Spleen (tissue), 11 donors: ENCODE data around the gene CTNNA2. TPM values are rescaled to one million over a fixed set of nuclear protein-coding genes. Genes with fewer than 3 reads are reported as not detected.
"Not testable (repeated sequence)": the region's sequence is repeated elsewhere in the genome, so short reads cannot be mapped to it uniquely, and the experiment has no call there.

ENCODE experiments used
- DNase-seq: peaks from one replicate; pipeline ENCODE4 v3.0.0-alpha.2; 2020
- H3K27ac ChIP-seq, 8 donors: fragments of 200-600 bp; sonication (generic) in 7 of 8; 1 replicate in 4 of 8; 2 replicates in 4 of 8; pipeline versions ENCODE4 v1.5.0 to v1.8.0; 2016 to 2021; ENCODE audit warnings: inconsistent platforms in 4 of 8, mild to moderate bottlenecking in 4 of 8, moderate library complexity in 1 of 8
- H3K27me3 ChIP-seq, 7 donors: fragments of 200-600 bp; sonication (generic) in 6 of 7; replicated peaks in 1 of 7; 1 replicate in 4 of 7; 2 replicates in 3 of 7; pipeline versions ENCODE4 v1.5.0 to v1.8.0; 2016 to 2021; ENCODE audit warnings: inconsistent platforms in 3 of 7, mild to moderate bottlenecking in 1 of 7
- H3K36me3 ChIP-seq, 6 donors: fragments of 200-600 bp; sonication (generic) in 5 of 6; 1 replicate in 4 of 6; 2 replicates in 2 of 6; pipeline versions ENCODE4 v1.5.0 to v1.8.0; 2016 to 2021; ENCODE audit warnings: inconsistent platforms in 2 of 6
- H3K4me1 ChIP-seq, 6 donors: fragments of 200-600 bp; sonication (generic) in 5 of 6; 1 replicate in 3 of 6; 2 replicates in 3 of 6; pipeline versions ENCODE4 v1.5.0 to v1.8.0; 2016 to 2021; ENCODE audit warnings: inconsistent platforms in 3 of 6
- H3K4me3 ChIP-seq, 8 donors: fragments of 200-600 bp; sonication (generic) in 7 of 8; 1 replicate in 4 of 8; 2 replicates in 4 of 8; pipeline versions ENCODE4 v1.5.0 to v1.8.0; 2016 to 2021; ENCODE audit warnings: inconsistent platforms in 4 of 8, mild to moderate bottlenecking in 4 of 8, moderate library complexity in 2 of 8
- H3K9me3 ChIP-seq, 8 donors: fragments of 200-600 bp; sonication (generic) in 7 of 8; 1 replicate in 4 of 8; 2 replicates in 4 of 8; pipeline versions ENCODE4 v1.5.0 to v1.8.0; 2016 to 2021; ENCODE audit warnings: inconsistent platforms in 4 of 8
- POLR2A ChIP-seq, 3 donors: fragments of 450-650 bp; IDR thresholded peaks; one replicate each; pipeline ENCODE4 v1.5.1; 2017; ENCODE audit warnings: antibody characterized with exemption in 3 of 3, mild to moderate bottlenecking in 1 of 3
- POLR2AphosphoS5 ChIP-seq, 3 donors: sonication (generic); formaldehyde crosslinking; IDR thresholded peaks; one replicate each; pipeline ENCODE4 v1.5.1; 2017; ENCODE audit warnings: antibody characterized with exemption in 3 of 3
- WGBS, 5 donors: extraction: QIAGEN DNeasy Blood & Tissue Kit in 3 of 5; methylation state at CpG; one replicate each; pipeline versions ENCODE4 v1.1.5 to v1.1.7; 2013 to 2018; 5-methylcytosine and 5-hydroxymethylcytosine counted together
- intact Hi-C: fragments of 100-400 bp; cut with DNase I; formaldehyde crosslinking; loops from one replicate; pipeline ENCODE4 v1.15.0; 2023; ENCODE audit warnings: low total_unique reads
- polyA plus RNA-seq, 3 donors: library from polyadenylated mRNA; stranded (reverse); fragments of 200-250 nt; gene quantifications; one replicate each; pipeline ENCODE4 v1.2.1, GENCODE V29; 2013
- total RNA-seq, 7 donors: library from RNA; depleted of rRNA in 3 of 7; stranded (reverse); fragments of >200 nt in 3 of 7; fragmentation: NEBNext Ultra II Directional in 4 of 7; extraction: Animal tissue kit (Norgen Biotek cat#: 25700) in 4 of 7; gene quantifications; one replicate each; pipeline versions ENCODE4 v1.1.0 to v1.2.1, GENCODE V29; 2016 to 2021
- TF ChIP-seq, protein P1 (sequence below), 11 experiments: fragments of 200-600 bp in 7 of 11; fragments of 450-650 bp in 4 of 11; sonication (generic) in 4 of 11; IDR thresholded peaks in 8 of 11; conservative IDR thresholded peaks in 3 of 11; 1 replicate in 7 of 11; 2 replicates in 4 of 11; pipeline versions ENCODE4 v1.4.0 to v1.8.0; 2016 to 2021; ENCODE audit warnings: antibody characterized with exemption in 11 of 11, inconsistent platforms in 4 of 11, mild to moderate bottlenecking in 1 of 11
- donor health status: healthy with polysubstance abuse.
- donor health status: DM: no; HTN: no; CAD: no; lungs with moderate emphysema.
- donor health status: DM: no; HTN: no; CAD: no.
- donor health status: Bipolar disorder and iron deficiency.
- donor health status: healthy.
- donor health status: DM: no; HTN: no; CAD: no.
- donor health status: DM: yes; HTN: yes; CAD: no.

CTNNA2 gene
- total and polyA plus RNA-seq, 10 donors: not detected

DNA sequence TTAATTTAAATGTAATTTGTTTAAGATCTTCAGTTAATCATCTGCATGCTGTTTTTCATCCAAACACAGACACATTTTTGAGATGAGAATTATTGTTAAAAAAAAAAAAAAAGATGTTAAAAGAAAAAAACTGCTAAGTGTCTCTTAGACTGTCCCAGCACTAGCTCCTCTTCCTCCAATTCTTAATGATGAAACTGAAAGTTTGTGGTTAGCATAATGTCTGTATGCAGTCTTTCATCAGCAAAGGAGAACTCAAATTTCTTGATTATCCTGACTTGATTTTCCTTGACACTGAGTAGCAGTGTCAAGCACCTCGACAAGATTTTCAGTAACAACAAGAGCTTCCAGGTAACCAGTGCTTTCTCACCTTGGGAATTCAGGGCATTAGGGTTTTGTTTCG lies 517.3 kb downstream of the CTNNA2 start:
- Histone ChIP-seq H3K27me3 (no peaks in the 10 kb centered on the region), H3K36me3 (no peaks in the 10 kb centered on the region), H3K4me1 (no peaks in the 10 kb centered on the region), H3K27ac (no peak overlapping the region), H3K4me3 (no peak overlapping the region), H3K9me3 (no peaks in the 10 kb centered on the region)
- DNase-seq: no peak
- intact Hi-C loops: no loop called here
- 59 to 78% (median 73%) methylated on average over 2 of the region's 2 CpGs for WGBS, 5 donors
- TF ChIP-seq, protein P1, sequence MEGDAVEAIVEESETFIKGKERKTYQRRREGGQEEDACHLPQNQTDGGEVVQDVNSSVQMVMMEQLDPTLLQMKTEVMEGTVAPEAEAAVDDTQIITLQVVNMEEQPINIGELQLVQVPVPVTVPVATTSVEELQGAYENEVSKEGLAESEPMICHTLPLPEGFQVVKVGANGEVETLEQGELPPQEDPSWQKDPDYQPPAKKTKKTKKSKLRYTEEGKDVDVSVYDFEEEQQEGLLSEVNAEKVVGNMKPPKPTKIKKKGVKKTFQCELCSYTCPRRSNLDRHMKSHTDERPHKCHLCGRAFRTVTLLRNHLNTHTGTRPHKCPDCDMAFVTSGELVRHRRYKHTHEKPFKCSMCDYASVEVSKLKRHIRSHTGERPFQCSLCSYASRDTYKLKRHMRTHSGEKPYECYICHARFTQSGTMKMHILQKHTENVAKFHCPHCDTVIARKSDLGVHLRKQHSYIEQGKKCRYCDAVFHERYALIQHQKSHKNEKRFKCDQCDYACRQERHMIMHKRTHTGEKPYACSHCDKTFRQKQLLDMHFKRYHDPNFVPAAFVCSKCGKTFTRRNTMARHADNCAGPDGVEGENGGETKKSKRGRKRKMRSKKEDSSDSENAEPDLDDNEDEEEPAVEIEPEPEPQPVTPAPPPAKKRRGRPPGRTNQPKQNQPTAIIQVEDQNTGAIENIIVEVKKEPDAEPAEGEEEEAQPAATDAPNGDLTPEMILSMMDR (IDR thresholded peaks at IDR 0.05 in 8 of 11, conservative IDR thresholded peaks at IDR 0.05 in 3 of 11): no peak

DNA sequence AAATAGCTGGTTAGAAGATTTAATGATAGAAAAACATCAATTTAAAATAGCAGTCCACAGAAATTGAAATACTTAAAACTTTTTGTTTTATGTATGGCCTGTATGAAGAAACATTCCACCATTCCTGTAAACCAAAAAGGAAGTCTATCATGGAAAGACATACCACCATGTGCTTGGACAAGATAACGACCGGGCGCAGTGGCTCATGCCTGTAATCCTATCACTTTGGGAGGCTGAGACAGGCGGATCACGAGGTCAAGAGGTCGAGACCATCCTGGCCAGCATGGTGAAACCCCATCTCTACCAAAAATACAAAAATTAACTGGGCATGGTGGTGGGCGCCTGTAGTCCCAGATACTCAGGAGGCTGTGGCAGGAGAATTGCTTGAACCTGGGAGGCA lies 519.8 kb downstream of the CTNNA2 start:
- WGBS, 5 donors: 79 to 94% (median 87%) methylated on average over 7 of the region's 7 CpGs
- intact Hi-C loops: not testable (repeated sequence)

DNA sequence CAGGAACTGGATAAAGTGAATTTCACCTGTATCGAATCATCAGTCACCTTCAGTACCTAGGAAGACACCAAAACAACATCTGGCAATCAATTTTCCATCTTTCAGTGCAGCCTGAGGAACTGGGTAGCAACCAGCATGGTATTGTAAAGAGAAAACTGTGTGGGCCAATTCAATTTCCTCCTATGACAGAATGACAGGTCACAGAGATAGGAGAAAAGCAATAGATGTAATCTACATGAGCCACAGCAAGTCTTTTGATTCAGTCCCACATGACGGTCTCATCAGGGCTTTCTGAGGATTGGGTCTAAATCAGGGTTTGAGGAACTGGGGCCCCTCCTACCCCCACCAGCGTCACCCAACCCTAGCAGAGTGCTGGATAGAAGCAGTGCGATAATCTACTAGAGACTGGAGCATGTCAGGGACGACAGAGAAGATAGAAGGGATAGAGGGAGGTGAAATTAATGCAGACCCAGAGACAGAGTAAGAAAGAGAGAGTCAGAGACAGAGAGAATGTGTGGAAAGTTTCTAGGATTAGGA lies 523.0 kb downstream of the CTNNA2 start:
- no peaks in the 10 kb centered on the region for H3K36me3 ChIP-seq
- H3K9me3 ChIP-seq: no peaks in the 10 kb centered on the region
- H3K27ac ChIP-seq: no peak overlapping the region
- 70 to 76% (median 74%) methylated on average over 5 of the region's 5 CpGs for WGBS, 5 donors
- no peaks in the 10 kb centered on the region for H3K4me1 ChIP-seq
- H3K27me3 ChIP-seq: no peaks in the 10 kb centered on the region
- TF ChIP-seq POLR2AphosphoS5 (IDR thresholded peaks at IDR 0.05): no peak
- no peak for TF ChIP-seq POLR2A (IDR thresholded peaks at IDR 0.05)
- TF ChIP-seq, protein P1 (IDR thresholded peaks at IDR 0.05 in 8 of 11, conservative IDR thresholded peaks at IDR 0.05 in 3 of 11): no peak
- H3K4me3 ChIP-seq: no peak overlapping the region
- DNase-seq: no peak
- intact Hi-C loops: no loop called here

More for the DNA sequence above, 519.8 kb downstream of the CTNNA2 start:
- not testable (repeated sequence) for H3K9me3 ChIP-seq, H3K4me1 ChIP-seq, H3K4me3 ChIP-seq, H3K27ac ChIP-seq, DNase-seq, H3K27me3 ChIP-seq, H3K36me3 ChIP-seq

DNA sequence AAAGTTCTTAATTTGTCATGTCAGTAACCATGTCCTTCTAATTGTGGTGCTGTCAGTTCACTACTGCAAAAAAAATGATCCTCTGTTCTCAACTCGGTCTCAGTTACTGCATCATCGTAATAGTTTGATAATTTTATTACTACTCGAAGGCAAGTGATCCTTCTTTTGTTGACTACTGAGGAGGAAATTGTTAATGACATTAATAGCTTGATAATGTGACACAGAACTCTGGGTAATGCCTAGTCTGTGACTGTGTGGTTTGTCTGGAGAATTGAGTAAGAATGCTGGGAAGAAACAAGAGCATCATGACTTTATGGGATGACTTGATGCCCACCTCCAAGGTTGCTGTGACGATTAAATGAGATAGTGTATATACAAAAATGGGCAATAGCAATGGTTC lies 524.5 kb downstream of the CTNNA2 start:
- WGBS, 5 donors: 71 to 91% (median 83%) methylated on average over 4 of the region's 4 CpGs
- Histone ChIP-seq H3K27me3 (no peaks in the 10 kb centered on the region), H3K4me3 (no peak overlapping the region), H3K4me1 (no peaks in the 10 kb centered on the region), H3K27ac (no peak overlapping the region), H3K36me3 (no peaks in the 10 kb centered on the region), H3K9me3 (no peaks in the 10 kb centered on the region)
- no peak for TF ChIP-seq POLR2AphosphoS5 (IDR thresholded peaks at IDR 0.05)
- TF ChIP-seq, protein P1 (IDR thresholded peaks at IDR 0.05 in 8 of 11, conservative IDR thresholded peaks at IDR 0.05 in 3 of 11): no peak
- no peak for TF ChIP-seq POLR2A (IDR thresholded peaks at IDR 0.05)
- DNase-seq: no peak
- intact Hi-C loops: no loop called here

DNA sequence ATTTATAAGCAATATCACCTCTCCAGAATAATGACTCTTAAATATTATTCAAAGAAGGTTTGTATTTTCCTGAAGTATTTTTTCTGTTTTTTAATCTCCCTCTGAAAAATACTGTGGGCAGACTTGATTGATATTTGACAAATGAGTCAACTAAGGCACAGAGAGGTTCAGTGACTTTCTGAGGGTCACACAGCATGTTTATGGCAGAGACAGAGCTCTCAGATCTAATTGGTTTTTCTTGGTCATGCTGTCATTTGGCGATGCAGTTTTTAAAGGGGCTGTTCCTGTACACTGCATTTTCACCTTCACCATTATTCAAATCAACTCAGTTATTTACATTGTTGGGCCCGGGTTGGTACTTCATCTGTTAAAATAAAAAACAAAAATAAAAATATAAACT lies 527.4 kb downstream of the CTNNA2 start:
- DNase-seq: no peak
- intact Hi-C loops: no loop called here
- Histone ChIP-seq H3K9me3 (peaks cover 0 to 4% (median 0%) of the 10 kb centered on the region in 8 donors), H3K27ac (no peak overlapping the region), H3K27me3 (no peaks in the 10 kb centered on the region), H3K36me3 (no peaks in the 10 kb centered on the region), H3K4me3 (no peak overlapping the region), H3K4me1 (no peaks in the 10 kb centered on the region)
- WGBS, 5 donors: 82 to 95% (median 88%) methylated on average over 2 of the region's 2 CpGs
- no peak for TF ChIP-seq POLR2AphosphoS5 (IDR thresholded peaks at IDR 0.05)
- no peak for TF ChIP-seq POLR2A (IDR thresholded peaks at IDR 0.05)
- TF ChIP-seq, protein P1 (IDR thresholded peaks at IDR 0.05 in 8 of 11, conservative IDR thresholded peaks at IDR 0.05 in 3 of 11): no peak
